CD4-positive, alpha-beta T cell treated with Interleukin-17A for 4 hours (primary cell): ENCODE measurements around the gene CCRL2.

Experiments used
- DNase-seq: peaks from one replicate; pipeline ENCODE4 v3.0.0-alpha.2; 2020; ENCODE audit warnings: mixed read lengths

CCRL2 gene

DNA sequence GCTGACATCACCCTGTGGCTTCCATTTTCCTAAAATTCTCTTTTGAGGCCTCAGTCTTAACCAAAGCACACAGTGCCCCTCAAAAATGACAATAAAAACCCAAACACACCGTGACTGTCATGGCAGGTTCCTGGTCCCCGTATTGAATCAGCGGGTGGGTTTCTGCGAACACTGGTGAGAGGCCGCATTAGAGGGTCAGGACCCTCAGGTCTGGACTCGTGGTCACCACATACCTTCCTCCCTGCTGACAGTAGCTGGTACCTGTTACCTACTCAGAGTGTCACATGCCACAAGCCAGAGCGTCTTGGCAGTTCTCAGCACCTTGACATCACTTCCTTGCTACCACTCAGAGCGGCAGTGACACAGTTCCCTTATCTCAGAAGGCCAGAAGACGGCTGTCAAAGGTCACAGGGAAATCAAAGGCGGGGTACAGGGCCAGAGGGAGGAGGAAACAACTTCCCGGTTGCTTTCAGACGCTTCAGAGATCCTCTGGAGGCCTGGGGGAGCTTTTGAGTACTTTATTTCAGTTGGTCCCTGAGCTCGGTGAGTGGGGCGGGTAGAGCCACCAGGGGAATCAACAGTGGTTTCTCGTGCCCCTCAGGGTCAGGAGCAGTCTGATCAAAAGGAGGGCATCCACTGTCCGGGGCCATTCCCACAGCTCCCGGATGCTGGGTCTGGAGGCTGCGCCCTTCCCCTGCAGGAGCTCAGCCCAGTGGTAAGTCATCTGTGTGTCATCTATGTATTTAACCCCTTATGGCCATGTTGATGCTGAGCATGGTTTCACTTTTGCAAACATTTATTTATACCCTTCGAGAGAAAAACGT is at the start of gene CCRL2, which contains the start of gene CCR5AS:
CCRL2 (plus strand) TSS at position 472 of the 824 bp plus-strand sequence. CDS start 821 bp downstream, outside the sequence.
CCR5AS (minus strand) TSS at position 279 of the 824 bp plus-strand sequence.
- peak; percentile 45 for DNase-seq

DNA sequence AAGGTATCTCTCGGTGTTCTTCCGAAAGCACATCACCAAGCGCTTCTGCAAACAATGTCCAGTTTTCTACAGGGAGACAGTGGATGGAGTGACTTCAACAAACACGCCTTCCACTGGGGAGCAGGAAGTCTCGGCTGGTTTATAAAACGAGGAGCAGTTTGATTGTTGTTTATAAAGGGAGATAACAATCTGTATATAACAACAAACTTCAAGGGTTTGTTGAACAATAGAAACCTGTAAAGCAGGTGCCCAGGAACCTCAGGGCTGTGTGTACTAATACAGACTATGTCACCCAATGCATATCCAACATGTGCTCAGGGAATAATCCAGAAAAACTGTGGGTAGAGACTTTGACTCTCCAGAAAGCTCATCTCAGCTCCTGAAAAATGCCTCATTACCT is 48.6 kb upstream of the CCRL2 start:
- DNase-seq: no peak

DNA sequence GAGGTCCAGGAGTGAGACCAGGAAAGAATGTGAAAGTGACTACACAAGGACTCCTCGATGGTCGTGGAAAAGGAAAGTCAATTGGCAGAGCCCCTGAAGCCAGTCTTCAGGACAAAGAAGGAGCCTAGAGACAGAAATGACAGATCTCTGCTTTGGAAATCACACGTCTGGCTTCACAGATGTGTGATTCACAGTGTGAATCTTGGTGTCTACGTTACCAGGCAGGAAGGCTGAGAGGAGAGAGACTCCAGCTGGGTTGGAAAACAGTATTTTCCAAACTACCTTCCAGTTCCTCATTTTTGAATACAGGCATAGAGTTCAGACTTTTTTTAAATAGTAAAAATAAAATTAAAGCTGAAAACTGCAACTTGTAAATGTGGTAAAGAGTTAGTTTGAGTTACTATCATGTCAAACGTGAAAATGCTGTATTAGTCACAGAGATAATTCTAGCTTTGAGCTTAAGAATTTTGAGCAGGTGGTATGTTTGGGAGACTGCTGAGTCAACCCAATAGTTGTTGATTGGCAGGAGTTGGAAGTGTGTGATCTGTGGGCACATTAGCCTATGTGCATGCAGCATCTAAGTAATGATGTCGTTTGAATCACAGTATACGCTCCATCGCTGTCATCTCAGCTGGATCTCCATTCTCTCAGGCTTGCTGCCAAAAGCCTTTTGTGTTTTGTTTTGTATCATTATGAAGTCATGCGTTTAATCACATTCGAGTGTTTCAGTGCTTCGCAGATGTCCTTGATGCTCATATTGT is 47.1 kb upstream of the CCRL2 start:
- peak; percentile 38 for DNase-seq

DNA sequence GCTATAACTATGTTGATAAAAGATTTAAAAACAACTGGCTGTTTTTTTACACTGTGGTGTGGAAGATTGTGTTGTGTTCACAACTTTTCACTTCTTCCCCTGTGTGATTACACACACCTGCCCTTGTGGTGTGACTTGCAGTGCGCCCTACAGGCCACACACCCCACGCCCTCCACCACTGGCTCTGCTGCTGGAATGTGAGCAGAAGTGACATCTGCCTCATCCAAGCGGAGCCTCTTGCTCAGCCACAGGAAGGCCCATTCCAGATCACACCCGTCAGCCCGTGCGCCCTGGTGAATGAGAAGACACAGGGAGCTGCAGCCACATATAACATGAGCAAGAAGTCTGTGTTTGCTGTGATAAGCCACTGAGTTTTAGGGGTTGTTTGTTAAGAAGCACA is 46.2 kb upstream of the CCRL2 start:
- DNase-seq: peak; percentile 21

GRCh38 chr3:46361408-46362283 is 45.4 kb upstream of the CCRL2 start:
- DNase-seq: no peak

GRCh38 chr3:46365041-46365440 is 42.0 kb upstream of the CCRL2 start:
- DNase-seq: no peak

DNA sequence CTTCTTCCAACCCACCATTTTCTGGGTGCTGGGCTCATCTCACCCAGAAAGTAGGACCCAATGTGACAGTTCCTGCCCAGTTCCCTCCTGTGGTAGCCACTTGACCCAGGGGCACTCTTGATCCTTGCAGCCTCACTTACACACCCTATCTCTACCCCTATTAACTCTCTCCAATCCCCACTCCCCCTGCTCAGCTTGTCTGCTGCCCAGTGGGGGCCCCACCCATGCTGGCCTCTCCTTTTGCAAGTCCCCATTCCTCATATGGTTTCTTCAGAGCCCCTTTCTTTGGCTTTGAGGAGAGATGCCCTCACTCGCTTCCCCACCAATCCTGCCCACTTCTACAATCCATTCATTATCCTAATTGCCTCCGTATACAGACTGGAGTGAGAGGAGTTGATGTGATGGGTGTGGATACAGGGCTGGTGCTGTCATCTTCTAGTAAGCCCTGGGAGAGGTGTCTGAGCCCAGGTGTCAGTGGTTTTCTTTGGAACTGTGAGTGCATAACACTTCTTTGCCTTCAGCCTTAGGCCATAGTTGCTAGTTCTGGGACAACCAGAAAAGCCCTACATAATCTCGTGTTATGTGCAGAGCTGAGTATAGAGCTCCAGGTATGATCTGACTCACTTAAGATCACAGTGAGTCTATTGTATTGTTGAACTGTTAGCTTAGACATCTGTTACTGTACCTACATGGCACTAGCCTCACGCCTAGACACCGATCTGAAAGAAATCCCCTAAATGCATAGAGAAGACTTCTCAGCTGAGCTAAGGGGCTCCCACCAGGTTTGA is 41.1 kb upstream of the CCRL2 start:
- no peak for DNase-seq

DNA sequence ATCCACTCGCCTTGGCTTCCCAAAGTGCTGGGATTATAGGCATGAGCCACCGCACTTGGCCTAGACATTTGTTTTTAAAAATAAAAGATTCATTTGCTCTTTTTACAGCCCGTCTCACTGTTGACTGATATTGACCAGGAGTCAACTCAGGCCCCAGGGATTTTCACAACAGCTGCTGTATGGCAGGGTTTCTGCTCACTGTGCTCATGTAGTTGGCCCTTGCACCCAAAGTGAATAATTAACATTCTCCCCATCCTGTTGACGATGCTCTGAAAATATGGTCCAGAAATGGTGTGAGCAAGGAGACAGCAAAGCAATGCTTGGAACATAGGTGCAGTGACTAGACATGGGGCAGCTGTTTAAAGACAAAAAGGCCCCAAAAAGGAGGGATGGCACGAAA is 39.2 kb upstream of the CCRL2 start:
- no peak for DNase-seq

DNA sequence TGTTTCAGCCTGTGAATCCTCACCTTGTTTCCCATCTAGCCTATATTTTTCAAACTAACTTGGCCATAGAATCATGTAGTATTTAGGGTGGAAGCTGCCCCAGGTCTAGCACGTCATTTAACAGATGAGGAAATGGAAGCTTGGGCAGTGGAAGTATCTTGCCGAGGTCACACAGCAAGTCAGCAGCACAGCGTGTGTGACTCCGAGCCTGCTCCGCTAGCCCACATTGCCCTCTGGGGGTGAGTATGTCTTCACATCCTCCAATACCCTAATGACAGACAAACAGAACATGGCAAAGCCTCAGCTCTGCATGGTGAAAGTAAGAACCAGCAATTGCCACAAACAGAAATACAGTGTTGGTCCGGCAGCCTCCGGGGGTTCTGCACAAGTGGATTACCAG is 38.5 kb upstream of the CCRL2 start:
- peak; percentile 74 for DNase-seq

- DNase-seq: no peak
Measured at GRCh38 chr3:46369151-46369550, 37.9 kb upstream of the CCRL2 start.

- no peak for DNase-seq
Measured at GRCh38 chr3:46369675-46370132, 37.4 kb upstream of the CCRL2 start.

DNA sequence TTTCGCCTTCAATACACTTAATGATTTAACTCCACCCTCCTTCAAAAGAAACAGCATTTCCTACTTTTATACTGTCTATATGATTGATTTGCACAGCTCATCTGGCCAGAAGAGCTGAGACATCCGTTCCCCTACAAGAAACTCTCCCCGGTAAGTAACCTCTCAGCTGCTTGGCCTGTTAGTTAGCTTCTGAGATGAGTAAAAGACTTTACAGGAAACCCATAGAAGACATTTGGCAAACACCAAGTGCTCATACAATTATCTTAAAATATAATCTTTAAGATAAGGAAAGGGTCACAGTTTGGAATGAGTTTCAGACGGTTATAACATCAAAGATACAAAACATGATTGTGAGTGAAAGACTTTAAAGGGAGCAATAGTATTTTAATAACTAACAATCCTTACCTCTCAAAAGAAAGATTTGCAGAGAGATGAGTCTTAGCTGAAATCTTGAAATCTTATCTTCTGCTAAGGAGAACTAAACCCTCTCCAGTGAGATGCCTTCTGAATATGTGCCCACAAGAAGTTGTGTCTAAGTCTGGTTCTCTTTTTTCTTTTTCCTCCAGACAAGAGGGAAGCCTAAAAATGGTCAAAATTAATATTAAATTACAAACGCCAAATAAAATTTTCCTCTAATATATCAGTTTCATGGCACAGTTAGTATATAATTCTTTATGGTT is 36.1 kb upstream of the CCRL2 start, which contains the start of gene CCR5:
CCR5 (plus strand) TSS at position 108 of the 680 bp plus-strand sequence. CDS start 1,957 bp downstream, outside the sequence.
- peak; percentile 44 for DNase-seq

DNA sequence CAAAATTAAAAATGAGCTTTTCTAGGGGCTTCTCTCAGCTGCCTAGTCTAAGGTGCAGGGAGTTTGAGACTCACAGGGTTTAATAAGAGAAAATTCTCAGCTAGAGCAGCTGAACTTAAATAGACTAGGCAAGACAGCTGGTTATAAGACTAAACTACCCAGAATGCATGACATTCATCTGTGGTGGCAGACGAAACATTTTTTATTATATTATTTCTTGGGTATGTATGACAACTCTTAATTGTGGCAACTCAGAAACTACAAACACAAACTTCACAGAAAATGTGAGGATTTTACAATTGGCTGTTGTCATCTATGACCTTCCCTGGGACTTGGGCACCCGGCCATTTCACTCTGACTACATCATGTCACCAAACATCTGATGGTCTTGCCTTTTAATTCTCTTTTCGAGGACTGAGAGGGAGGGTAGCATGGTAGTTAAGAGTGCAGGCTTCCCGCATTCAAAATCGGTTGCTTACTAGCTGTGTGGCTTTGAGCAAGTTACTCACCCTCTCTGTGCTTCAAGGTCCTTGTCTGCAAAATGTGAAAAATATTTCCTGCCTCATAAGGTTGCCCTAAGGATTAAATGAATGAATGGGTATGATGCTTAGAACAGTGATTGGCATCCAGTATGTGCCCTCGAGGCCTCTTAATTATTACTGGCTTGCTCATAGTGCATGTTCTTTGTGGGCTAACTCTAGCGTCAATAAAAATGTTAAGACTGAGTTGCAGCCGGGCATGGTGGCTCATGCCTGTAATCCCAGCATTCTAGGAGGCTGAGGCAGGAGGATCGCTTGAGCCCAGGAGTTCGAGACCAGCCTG is 35.3 kb upstream of the CCRL2 start:
- no peak for DNase-seq

GRCh38 chr3:46372492-46373359 is 34.3 kb upstream of the CCRL2 start:
- DNase-seq: no peak

DNA sequence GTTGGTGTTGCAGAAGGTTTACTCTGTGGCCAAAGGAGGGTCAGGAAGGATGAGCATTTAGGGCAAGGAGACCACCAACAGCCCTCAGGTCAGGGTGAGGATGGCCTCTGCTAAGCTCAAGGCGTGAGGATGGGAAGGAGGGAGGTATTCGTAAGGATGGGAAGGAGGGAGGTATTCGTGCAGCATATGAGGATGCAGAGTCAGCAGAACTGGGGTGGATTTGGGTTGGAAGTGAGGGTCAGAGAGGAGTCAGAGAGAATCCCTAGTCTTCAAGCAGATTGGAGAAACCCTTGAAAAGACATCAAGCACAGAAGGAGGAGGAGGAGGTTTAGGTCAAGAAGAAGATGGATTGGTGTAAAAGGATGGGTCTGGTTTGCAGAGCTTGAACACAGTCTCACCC is 32.3 kb upstream of the CCRL2 start:
- no peak for DNase-seq

- no peak for DNase-seq
Measured at GRCh38 chr3:46375218-46375617, 31.8 kb upstream of the CCRL2 start.

DNA sequence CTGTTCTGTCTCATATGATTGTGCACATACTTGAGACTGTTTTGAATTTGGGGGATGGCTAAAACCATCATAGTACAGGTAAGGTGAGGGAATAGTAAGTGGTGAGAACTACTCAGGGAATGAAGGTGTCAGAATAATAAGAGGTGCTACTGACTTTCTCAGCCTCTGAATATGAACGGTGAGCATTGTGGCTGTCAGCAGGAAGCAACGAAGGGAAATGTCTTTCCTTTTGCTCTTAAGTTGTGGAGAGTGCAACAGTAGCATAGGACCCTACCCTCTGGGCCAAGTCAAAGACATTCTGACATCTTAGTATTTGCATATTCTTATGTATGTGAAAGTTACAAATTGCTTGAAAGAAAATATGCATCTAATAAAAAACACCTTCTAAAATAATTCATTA is 31.2 kb upstream of the CCRL2 start:
- no peak for DNase-seq

DNA sequence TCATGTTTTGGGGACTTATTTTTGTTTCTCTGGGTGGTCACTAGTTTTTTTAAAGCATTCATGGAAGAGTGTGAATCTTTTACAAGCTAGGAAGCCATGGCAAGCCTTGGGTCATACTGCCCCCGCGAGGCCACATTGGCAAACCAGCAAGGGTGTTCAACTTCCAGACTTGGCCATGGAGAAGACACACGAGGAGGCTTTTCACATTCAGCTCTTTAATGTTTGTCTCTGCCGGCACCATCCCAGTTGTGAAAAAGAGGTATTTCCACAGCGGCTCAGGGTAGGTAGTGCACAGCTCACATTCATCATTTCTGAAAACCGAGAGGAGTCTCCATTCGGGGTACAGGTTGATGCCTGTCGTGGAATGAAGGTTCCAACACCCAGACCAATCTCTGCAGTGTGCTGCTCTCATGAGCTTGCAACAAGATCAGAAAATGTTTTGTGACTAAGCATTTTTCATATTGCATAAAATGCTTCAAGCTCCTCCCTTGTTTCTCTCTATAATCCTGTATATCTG is 28.6 kb upstream of the CCRL2 start:
- peak; percentile 75 for DNase-seq
